Stimulated activated CD4-positive, alpha-beta T cell treated with anti-CD3 and anti-CD28 coated beads, TNF-alpha, amount 100 ng/mL, for 1 hour (primary cell): ENCODE results near the gene NLRP9.

Source experiments
- DNase-seq, 3 donors: peaks; one replicate each; pipeline ENCODE4 v3.0.0-alpha.2; 2020; ENCODE audit warnings: low read depth in 3 of 3, low spot score in 1 of 3

NLRP9 gene

GRCh38 chr19:55704494-55705245 is 33.5 kb downstream of the NLRP9 start:
- DNase-seq, result no peak

GRCh38 chr19:55703790-55704215 is 34.4 kb downstream of the NLRP9 start:
- DNase-seq, result peak in 1 of 3 donors; percentile 43

GRCh38 chr19:55702131-55702627 is 36.0 kb downstream of the NLRP9 start:
- no peak for DNase-seq

GRCh38 chr19:55700813-55701212 is 37.4 kb downstream of the NLRP9 start:
- DNase-seq, result no peak

DNA sequence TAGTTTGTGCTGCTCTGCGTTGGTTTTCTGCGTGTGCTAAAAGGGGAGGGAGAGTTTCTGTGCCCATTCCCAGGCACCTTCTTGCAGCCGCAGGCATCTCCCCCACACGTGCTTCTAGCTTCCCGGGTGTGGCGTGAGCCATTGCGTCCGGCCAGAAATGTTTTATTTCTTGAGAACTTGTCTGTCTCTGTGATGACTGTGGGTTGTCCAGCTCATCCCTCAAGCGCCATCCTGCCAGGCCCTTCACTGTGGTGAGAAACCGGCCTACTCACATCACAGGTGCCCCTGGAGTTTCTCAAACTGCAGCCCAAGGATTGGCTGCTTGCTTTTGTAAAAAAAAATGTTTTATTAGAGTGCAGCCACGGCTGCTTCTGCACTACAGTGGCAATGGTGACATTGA is 39.0 kb downstream of the NLRP9 start:
- DNase-seq, result no peak

GRCh38 chr19:55698256-55698655 is 39.9 kb downstream of the NLRP9 start:
- DNase-seq, result no peak

GRCh38 chr19:55697698-55698097 is 40.5 kb downstream of the NLRP9 start:
- DNase-seq, result no peak

DNA sequence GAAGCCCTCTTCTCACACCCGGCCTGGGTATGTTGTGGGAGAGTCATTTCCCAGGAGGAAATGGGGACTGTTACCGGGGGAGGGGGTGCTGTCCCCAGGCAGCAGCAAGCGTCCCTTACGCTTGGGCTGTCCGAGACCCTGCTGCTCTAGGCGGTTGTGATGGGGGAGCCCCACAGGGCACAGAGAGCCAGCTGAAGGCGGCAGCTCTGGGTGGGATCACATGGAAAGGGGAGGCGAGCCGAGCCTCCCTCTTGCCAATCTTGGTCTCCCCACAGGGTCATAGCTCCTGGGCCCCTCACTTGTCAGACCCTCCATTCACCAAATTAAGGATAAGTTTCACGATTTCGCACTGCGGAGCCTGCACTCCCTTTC is 41.1 kb downstream of the NLRP9 start:
- no peak for DNase-seq

DNA sequence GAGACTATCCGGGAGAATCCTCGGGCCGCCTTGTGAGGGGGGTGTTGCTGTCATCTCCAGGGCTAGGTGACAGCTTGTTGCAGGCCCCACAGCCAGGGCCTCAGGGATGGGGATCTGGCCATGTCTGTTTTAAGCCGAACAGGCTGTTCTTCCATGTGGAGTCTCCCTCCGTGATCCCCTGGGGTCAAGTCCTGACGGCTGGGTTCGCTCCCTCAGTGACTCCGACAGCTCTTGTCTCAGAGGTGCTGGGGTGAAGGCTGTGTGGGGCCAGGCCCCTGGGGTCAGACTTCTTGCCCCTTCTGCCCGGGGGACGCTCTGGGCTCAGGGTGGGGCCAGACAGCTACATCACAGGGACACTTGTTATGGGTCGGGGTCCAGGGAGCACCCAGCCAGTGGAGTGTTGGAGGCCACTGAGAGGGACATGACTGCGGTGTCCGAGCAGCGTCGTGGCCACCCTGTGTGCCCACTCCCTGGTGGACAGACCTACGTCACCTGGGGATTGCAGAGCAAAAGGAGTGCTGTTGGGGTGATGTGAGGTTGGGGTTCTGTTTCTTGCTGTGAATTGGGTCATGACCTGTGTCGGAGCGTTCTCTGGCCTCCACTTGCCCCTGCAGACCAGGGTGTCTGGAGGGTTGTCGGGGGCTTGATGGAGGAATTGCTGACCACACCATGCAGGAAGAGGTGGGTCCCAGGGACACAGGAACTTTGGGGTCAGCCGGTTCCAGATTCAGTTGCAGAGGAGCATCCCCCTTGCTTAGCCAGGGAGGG is 41.7 kb downstream of the NLRP9 start:
- no peak for DNase-seq

- DNase-seq, result no peak
Measured at GRCh38 chr19:55695511-55696290, 42.5 kb downstream of the NLRP9 start.

DNA sequence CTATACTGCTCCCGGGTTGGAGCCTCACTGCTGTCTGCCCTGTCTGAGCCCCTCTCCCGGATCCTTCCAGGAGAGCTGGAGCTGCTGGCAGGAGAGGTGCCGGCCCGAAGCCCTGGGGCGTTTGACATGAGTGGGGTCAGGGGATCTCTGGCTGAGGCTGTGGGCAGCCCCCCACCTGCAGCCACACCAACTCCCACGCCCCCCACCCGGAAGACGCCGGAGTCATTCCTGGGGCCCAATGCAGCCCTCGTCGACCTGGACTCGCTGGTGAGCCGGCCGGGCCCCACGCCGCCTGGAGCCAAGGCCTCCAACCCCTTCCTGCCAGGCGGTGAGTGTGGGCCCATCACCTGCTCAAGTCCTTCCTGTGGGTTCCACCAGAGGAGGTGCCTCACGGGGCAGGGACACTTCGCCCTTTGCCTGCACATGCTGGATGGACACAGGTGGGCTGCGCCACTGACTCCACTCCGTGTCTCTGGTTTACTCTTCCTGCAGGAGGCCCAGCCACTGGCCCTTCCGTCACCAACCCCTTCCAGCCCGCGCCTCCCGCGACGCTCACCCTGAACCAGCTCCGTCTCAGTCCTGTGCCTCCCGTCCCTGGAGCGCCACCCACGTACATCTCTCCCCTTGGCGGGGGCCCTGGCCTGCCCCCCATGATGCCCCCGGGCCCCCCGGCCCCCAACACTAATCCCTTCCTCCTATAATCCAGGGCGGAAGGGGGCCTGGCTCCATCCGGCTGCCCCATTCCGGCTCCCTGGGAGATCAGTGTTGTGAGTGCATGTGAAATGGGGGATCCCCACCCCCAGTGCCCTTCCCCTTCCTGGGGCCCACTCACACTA is 43.3 kb downstream of the NLRP9 start:
- no peak for DNase-seq

- no peak for DNase-seq
Measured at GRCh38 chr19:55694241-55694655, 44.0 kb downstream of the NLRP9 start.

DNA sequence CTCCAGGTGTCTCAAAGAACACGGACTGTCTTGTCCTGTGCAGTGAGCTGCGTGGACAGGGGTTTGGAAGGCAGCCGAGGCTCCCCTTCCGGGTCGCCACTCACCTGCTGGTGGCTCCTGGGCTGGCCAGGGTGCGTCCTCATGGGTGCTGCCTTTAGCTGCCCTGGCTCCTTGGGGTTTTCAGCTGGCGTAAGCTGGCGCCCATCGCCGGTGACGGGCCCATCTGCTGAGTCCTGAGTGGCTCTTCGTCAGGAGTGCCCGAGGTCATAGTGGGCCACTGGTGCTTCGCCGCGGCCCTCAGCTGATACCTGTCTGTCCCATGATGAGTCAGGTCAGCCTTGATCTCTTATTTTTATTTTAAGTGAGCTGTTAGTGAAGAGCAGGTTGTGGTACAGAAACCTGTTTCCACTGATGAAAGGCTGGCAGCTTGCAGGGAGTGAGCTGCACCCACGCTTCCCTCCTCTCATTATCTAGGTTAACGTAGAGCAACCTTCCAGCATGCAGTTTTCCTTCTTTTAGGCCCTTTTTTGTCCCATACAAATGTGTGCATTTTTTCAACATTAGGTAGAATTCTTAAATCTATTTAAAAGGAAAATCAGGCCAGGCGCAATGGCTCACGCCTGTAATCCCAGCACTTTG is 44.7 kb downstream of the NLRP9 start:
- no peak for DNase-seq

GRCh38 chr19:55692681-55693081 is 45.5 kb downstream of the NLRP9 start:
- DNase-seq, result no peak

GRCh38 chr19:55691561-55692481 is 46.4 kb downstream of the NLRP9 start:
- DNase-seq, result no peak

GRCh38 chr19:55690769-55691545 is 47.2 kb downstream of the NLRP9 start:
- DNase-seq, result no peak

DNA sequence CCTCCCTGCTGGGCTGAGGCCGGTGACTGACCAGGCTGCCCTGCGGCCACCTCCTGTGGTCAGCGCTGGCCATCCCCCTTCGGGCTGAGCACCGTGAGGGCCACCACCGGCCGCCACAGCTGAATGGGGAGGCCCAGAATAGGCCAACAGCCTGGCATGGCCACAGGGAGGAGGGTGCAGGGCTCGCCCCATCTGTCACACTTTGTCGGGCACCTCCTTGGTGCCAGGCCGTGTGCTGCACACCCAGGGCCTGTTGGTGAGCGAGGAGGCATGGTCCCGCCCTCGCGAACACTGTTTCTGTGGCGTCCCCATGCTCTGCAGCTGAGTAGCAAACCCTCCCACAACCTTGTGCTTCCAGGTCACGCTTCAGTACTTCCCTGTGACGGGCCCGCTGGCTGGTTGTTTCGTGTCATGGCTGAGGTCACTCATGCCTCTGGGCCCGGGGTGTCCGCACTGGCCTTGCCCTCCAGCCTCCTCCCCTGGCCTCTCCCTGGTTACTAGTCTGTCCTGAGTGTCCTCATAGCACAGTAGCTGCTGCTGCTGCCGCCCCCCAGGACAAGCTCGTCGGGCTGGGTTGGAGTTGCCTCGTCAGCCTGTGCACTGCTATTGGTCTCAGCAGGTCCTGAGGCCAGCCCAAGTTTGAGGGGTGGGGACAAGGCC is 48.0 kb downstream of the NLRP9 start:
- no peak for DNase-seq
